ENCODE measurements around the gene HABP2.

- TF ChIP-seq CTCF (IDR thresholded peaks at IDR 0.05; ENCODE audit: poor library complexity): no peak
- no peak for TF ChIP-seq EZH2 (IDR thresholded peaks at IDR 0.05; ENCODE audit: borderline replicate concordance)
- TF ChIP-seq EZH2phosphoT487 (IDR thresholded peaks at IDR 0.05; ENCODE audit: low read depth, severe bottlenecking, unreplicated experiment): no peak
Observed at GRCh38 chr10:113541549-113541927, 11.3 kb upstream of the HABP2 start.
